Frontal cortex (tissue), 4 donors: ENCODE measurements around the gene ERC1. TPM values are rescaled to one million over a fixed set of nuclear protein-coding genes. Genes with fewer than 3 reads are reported as not detected.

Experiments used
- DNase-seq, 2 donors: peaks; one replicate each; pipeline ENCODE4 v3.0.0; 2012; ENCODE audit warnings: low spot score in 2 of 2
- FAIRE-seq: peaks from 2 replicates; lab custom pipeline; 2012; peaks lifted over from hg19 to GRCh38; lab: Jason Lieb, UNC
- total RNA-seq: library from RNA; depleted of rRNA; stranded (reverse); fragments of >200 nt; gene quantifications from one replicate; pipeline ENCODE4 v1.2.3, GENCODE V29; 2014
- donor health status: control.
- donor health status: control.
- donor health status: control.

The ERC1 gene
- 128 TPM for total RNA-seq

GRCh38 chr12:990661-991349 is at the start of gene ERC1:
TSS of gene ERC1 (plus strand) at chr12:991223. CDS start at chr12:1027904, 36,681 bp downstream.
- FAIRE-seq, result no peak
- peak; percentile 97 for DNase-seq

- DNase-seq (no peak), FAIRE-seq (no peak)
Measured at GRCh38 chr12:943051-943450, 48.0 kb upstream of the ERC1 start.

- DNase-seq (no peak), FAIRE-seq (no peak)
Measured at GRCh38 chr12:944211-944610, 46.8 kb upstream of the ERC1 start.

GRCh38 chr12:946212-946611 is 44.8 kb upstream of the ERC1 start:
- no peak for DNase-seq
- FAIRE-seq, result no peak

GRCh38 chr12:946631-947030 is 44.4 kb upstream of the ERC1 start:
- FAIRE-seq (no peak), DNase-seq (no peak)

DNA sequence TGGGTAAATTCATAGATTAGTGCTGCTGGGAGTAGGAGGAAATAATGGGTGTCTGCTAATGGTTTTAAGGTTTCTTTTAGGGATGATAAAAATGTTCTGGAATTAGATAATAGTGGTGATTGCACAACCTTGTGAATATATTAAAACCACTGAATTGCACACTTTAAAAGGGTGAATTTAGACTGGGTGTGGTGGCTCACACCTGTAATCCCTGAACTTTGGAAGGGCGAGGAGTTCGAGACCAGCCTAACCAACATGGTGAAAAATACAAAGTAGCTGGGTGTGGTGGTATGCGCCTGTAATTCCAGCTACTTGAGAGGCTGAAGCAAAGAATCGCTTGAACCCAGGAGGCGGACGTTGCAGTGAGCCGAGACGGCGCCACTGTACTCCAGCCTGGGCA is 42.8 kb upstream of the ERC1 start:
- no peak for DNase-seq
- FAIRE-seq, result no peak

GRCh38 chr12:949453-950191 is 41.4 kb upstream of the ERC1 start, which contains the start of gene RAD52:
TSS of gene RAD52 (minus strand) at chr12:949694. CDS start at chr12:933058, 16,636 bp downstream.
- DNase-seq (peak; percentile 80 to 84), FAIRE-seq (no peak)

DNA sequence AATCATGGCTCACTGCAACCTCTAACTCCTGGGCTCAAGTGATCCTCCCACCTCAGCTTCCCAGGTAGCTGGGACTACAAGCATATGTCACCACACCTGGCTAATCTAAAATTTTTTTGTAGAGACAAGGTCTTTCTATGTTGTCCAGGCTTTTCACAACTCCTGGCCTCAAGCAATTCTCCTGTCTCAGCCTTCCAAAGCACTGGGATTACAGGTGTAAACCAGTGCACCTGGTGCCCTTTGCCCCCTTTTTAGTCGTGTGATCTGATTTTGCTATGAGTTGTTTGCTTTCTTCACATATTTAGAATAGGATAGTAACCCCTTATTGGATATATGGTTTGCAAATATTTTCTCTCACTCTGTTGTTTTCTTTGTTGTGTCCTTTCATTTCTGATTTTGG is 39.8 kb upstream of the ERC1 start:
- FAIRE-seq (no peak), DNase-seq (no peak)

DNA sequence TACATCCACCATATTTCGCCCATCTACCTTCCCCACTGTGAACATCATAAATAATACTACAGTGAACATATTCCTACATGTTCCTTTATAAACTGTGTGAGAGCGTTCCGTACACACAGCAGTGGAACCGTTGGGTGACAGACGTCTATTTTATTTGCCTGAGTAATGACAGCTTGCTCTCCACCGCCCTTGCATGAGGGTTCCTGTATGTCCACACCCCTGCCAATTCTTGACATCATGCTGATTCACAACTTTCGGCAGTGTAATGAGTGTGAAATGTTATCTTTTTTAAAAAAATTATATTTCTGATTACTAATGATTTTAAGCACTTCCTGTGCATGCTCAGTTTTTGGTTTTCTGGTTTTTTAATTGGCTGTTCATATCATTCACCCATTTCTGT is 37.2 kb upstream of the ERC1 start:
- FAIRE-seq, result no peak
- DNase-seq, result no peak

DNA sequence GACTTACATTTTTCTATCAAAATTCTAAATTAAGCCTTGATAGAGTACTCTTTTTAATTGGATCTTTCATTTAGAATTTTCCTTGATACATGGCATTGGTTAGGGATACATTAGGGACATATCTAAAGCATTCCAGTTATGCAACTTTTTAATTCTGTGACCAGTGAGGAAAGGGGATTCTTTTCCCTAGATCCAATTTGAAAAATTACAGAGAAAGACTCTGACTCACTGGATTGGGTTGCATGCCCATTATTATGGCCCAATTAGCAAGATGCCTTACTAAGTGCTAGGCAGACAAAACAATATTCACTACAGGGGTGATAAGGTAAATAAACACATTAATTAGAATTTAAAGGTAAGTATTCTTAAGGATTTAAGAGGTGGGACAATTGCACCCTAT is 36.3 kb upstream of the ERC1 start:
- FAIRE-seq (no peak), DNase-seq (no peak)

DNA sequence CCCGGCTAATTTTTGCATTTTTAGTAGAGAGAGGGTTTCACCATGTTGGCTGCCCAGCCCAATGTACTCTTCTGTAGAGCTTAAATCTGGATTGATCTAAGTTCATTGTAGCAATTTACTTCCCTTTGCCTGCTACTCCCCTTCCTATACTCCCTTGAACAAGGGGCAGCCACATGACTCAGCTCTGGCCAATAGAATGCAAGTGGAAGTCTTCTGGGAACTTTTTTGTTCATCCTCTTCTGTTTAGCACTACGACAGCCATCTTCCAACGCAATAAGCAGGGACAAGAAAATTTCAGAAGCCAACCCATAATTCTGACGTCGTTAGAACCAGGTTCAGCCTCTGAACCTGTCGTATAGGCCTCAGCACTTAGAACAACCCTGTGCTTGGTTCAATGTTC is 35.1 kb upstream of the ERC1 start:
- FAIRE-seq, result no peak
- DNase-seq, result no peak

DNA sequence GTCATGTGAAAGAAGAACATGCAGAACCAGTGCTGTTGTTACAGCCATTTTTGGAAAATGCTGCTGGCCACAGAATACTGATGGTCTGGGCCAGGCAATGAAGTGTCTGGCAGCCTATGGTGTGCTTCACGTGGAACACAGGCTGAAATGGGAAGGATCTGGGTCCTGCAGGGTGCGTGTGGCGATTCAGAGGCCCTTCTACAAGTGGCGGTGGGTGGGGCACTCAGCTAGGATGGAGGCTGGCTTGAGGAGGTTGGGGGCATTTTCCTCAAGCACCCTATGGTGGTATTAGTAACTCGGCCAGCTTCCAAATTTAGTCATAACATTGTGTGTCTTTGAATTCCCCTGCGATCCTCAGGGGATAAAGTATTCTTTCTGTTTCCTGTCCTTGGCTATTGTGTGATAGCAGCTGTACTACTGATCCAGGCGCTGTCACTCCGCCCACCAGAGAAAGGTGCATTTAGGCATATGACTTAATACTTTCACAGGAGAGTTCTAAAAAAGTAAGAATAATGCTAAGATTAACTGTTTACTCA is 32.4 kb upstream of the ERC1 start:
- DNase-seq, result no peak
- no peak for FAIRE-seq

DNA sequence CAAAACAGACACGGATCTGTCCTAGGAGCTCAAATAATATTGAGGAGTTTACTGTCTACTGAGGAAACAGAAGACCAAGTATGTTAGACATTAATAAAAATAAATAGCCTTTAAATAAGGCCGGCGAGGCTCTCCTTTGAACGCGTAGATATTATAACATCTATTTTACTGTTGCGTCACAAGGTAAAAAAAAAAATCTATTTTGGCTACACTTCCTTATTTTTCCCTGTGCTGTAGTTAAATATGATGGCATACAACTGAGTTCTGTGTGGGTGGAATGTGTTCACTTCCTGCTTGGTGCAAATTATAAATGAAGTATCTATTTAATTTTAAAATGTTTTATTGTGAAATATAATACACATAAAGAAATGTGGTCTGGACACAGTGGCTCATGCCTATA is 24.3 kb upstream of the ERC1 start:
- FAIRE-seq, result no peak
- no peak for DNase-seq

DNA sequence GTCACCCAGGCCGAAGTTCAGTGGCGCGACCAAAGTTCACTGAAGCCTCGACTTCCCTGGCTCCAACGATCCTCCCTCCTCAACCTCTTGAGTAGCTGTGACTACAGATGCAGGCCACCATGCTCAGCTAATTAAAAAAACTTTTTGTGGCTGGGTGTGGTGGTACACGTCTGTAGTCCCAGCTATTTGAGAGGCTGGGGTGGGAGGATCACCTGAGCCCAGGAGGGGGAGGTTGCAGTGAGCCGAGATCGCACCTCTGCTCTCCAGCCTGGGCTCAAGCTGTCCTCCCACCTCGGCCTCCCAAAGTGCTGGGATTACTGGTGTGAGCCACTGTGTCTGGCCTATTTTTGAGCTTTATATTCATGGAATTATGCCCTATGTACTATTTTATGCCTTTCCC is 23.4 kb upstream of the ERC1 start:
- no peak for FAIRE-seq
- DNase-seq, result no peak

DNA sequence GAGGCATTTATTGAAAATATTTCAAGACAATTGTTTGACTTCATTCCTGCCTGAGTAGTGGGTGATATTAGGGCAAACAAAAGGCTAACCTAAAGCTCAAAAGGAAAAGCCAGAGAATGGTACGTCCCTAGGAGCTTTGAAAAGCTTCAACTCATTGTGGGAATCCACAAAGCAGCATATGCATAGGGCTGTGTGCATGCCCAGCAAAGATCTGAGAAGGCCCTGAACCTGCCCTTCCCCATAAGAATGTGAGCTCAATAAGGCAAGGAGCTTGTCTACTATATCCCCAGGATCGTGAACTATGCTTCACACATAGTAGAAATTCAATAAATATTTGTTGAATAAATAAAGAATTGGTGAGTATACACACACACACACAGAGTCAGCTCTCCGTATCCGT is 22.5 kb upstream of the ERC1 start:
- no peak for DNase-seq
- FAIRE-seq, result no peak

DNA sequence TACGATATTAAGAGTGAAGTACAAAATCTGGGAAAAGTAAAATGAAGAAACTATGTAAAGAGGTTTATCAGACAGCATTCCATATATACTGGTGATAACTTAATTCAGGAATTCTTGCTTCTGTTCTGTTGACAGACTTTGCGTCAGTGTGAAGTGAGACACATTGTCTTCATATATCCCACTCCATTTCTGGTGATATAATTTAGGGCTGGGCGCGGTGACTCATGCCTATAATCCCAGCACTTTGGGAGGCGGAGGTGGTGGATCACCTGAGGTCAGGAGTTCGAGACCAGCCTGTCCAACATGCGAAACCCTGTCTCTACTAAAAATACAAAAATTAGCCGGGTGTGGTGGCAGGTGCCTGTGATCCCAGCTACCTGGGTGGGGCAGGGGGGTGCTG is 21.2 kb upstream of the ERC1 start:
- DNase-seq (no peak), FAIRE-seq (no peak)

GRCh38 chr12:971991-972390 is 19.0 kb upstream of the ERC1 start:
- DNase-seq, result no peak
- no peak for FAIRE-seq

DNA sequence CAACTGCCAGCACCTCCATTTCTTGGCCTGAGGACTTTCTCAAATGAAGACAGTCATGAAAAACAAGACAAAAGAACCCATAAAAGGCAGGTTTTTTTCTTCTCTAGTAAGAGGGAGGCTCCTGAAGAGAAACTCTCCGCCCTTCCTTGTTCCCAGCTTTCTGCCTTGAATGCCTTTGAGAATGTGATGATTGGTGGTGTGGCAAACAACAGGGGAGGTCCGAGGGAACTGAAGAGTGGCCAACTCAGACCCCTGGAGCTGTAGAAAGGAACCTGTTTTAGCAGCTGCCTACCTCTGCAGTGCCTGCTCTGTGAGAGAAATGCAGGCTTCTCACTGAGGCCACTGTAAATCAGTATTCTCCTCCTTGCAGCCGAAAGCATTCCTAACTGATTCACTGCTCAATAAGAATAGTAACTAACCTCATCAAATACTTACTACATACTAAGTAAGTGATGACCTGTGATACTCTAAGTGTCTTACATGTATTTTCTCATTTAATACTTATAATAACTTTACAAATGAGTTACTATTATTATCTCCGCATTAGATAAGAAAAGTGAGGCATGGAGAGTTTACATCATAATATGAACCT is 16.7 kb upstream of the ERC1 start:
- FAIRE-seq (no peak), DNase-seq (no peak)

DNA sequence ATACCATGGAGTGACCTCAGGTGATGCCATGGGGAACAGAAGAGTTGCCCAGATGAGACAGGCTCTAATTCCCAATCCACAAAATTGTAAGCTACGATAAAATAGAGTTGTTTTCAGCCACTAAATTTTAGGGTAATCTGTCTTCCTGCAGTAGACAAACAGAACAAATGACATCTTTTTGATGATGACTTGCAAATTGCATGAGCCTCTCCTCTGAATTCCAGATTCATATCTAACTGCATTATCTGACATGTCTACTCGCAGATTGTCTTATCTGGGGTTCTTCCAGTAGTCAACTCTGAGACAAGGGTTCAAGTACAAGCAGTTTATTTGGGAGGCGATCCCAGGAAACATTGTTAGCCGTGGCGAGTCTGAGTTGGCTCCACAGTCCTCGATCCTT is 14.4 kb upstream of the ERC1 start:
- no peak for DNase-seq

DNA sequence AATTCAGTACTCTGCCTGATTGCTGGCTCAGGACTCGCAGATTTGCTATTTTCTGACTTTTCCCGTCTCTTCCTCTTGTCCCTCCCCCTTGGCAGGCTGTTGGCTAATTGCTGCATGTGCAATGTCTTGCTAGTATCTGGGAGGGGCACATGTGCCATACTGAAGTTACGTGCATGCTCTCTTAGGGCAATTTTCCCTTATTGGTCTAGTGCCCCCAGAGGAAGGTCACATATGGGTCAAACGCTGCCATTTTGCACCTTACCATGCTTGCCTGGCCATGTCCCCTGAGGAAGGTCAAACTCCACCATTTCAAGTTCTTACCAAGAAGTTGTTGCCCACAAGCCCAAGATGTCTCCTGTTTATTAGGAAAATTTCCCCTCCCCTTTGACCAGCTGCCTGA is 13.9 kb upstream of the ERC1 start:
- FAIRE-seq (no peak), DNase-seq (no peak)

More for the DNA sequence above, 14.4 kb upstream of the ERC1 start:
- FAIRE-seq, result no peak

- DNase-seq, result no peak
- FAIRE-seq, result no peak
Measured at GRCh38 chr12:979349-979748, 11.7 kb upstream of the ERC1 start.
